ENCODE measurements around the gene RNASE8. TPM values are rescaled to one million over a fixed set of nuclear protein-coding genes. Genes with fewer than 3 reads are reported as not detected.

The RNASE8 gene
- total RNA-seq, 2 donors from 2014 or later, result not detected

GRCh38 chr14:21032326-21033132, 25.1 kb upstream of the RNASE8 start:
- no peak for ATAC-seq (ENCODE audit: insufficient number of reproducible peaks, low FRiP score, low read depth)
- Histone ChIP-seq H3K27ac (no peak overlapping the region), H3K36me3 (no peaks in the 10 kb centered on the region)

GRCh38 chr14:21033133-21033698, 24.4 kb upstream of the RNASE8 start:
- Histone ChIP-seq H3K4me1 (ENCODE audit: control insufficient read depth in 1 of 2, low read depth in 2 of 2) (no peaks in the 10 kb centered on the region), H3K27ac (no peak overlapping the region), H3K9me3 (no peaks in the 10 kb centered on the region), H3K27me3 (replicated peaks; ENCODE audit: insufficient read depth) (no peaks in the 10 kb centered on the region), H3K4me3 (no peak overlapping the region), H3K36me3 (no peaks in the 10 kb centered on the region)
- TF ChIP-seq CTCF (IDR thresholded peaks at IDR 0.05), result no peak
- ATAC-seq (ENCODE audit: insufficient number of reproducible peaks, low FRiP score, low read depth), result no peak
- no peak for DNase-seq (ENCODE audit: low spot score)

More at GRCh38 chr14:21032326-21033132, 25.1 kb upstream of the RNASE8 start:
- Histone ChIP-seq H3K27me3 (replicated peaks; ENCODE audit: insufficient read depth) (no peaks in the 10 kb centered on the region), H3K4me3 (no peak overlapping the region), H3K4me1 (ENCODE audit: control insufficient read depth in 1 of 2, low read depth in 2 of 2) (no peaks in the 10 kb centered on the region), H3K9me3 (no peaks in the 10 kb centered on the region)
- no peak for DNase-seq (ENCODE audit: low spot score)
- no peak for TF ChIP-seq CTCF (IDR thresholded peaks at IDR 0.05)

- H3K4me1 ChIP-seq (ENCODE audit: control insufficient read depth in 1 of 2, low read depth in 2 of 2), result peaks cover 11 to 13% of the 10 kb centered on the region in 2 donors
- ATAC-seq (ENCODE audit: insufficient number of reproducible peaks, low FRiP score, low read depth) (no peak), DNase-seq (ENCODE audit: low spot score) (no peak)
- H3K36me3 ChIP-seq, result no peaks in the 10 kb centered on the region
- no peak for TF ChIP-seq CTCF (IDR thresholded peaks at IDR 0.05)
- H3K4me3 ChIP-seq, result no peak within 1 kb of the TSS
- H3K27ac ChIP-seq, result no peak within 1 kb of the TSS
- no peaks in the 10 kb centered on the region for H3K9me3 ChIP-seq
- no peaks in the 10 kb centered on the region for H3K27me3 ChIP-seq (replicated peaks; ENCODE audit: insufficient read depth)
Measured at GRCh38 chr14:21034707-21035106, 22.9 kb upstream of the RNASE8 start, which contains the start of gene RNASE13. TSS of gene RNASE13 (minus strand) at chr14:21034807. CDS start at chr14:21034288, 519 bp downstream.

- H3K4me1 ChIP-seq (ENCODE audit: control insufficient read depth in 1 of 2, low read depth in 2 of 2), result peaks cover 13 to 17% of the 10 kb centered on the region in 2 donors
- H3K27me3 ChIP-seq (replicated peaks; ENCODE audit: insufficient read depth), result no peaks in the 10 kb centered on the region
- no peaks in the 10 kb centered on the region for H3K9me3 ChIP-seq
- no peak for ATAC-seq (ENCODE audit: insufficient number of reproducible peaks, low FRiP score, low read depth)
- no peak for DNase-seq (ENCODE audit: low spot score)
- no peak overlapping the region for H3K4me3 ChIP-seq
- H3K27ac ChIP-seq, result no peak overlapping the region
- no peak for TF ChIP-seq CTCF (IDR thresholded peaks at IDR 0.05)
- H3K36me3 ChIP-seq, result no peaks in the 10 kb centered on the region
Measured at GRCh38 chr14:21036751-21037150, 20.9 kb upstream of the RNASE8 start.

- Histone ChIP-seq H3K4me1 (ENCODE audit: control insufficient read depth in 1 of 2, low read depth in 2 of 2) (peaks cover 13 to 17% of the 10 kb centered on the region in 2 donors), H3K36me3 (no peaks in the 10 kb centered on the region), H3K9me3 (no peaks in the 10 kb centered on the region), H3K27ac (no peak overlapping the region), H3K27me3 (replicated peaks; ENCODE audit: insufficient read depth) (no peaks in the 10 kb centered on the region), H3K4me3 (no peak overlapping the region)
- TF ChIP-seq CTCF (IDR thresholded peaks at IDR 0.05), result no peak
- no peak for ATAC-seq (ENCODE audit: insufficient number of reproducible peaks, low FRiP score, low read depth)
- DNase-seq (ENCODE audit: low spot score), result no peak
Measured at GRCh38 chr14:21037156-21037555, 20.5 kb upstream of the RNASE8 start.
